OCI-LY1 (cell line): ENCODE measurements around the gene UBTD1.

ENCODE experiments used
- H2AFZ ChIP-seq: fragments of 200-600 bp; sonication (generic), shearing (Covaris generic); 2 replicates; pipeline ENCODE4 v1.6.0; 2014; ENCODE audit warnings: antibody characterized with exemption, mild to moderate bottlenecking, low read length
- H3F3A ChIP-seq: fragments of 200-600 bp; sonication (generic), shearing (Covaris generic); 2 replicates; pipeline ENCODE4 v1.6.0; 2014; ENCODE audit warnings: mild to moderate bottlenecking, antibody characterized with exemption, low read length, moderate library complexity; ENCODE audit not compliant: insufficient read depth
- H3K27ac ChIP-seq: fragments of 200-600 bp; sonication (generic); 2 replicates; pipeline ENCODE4 v1.5.1; 2014; ENCODE audit warnings: low read length, mixed run types, mild to moderate bottlenecking, low read depth; ENCODE audit not compliant: poor library complexity, severe bottlenecking
- H3K27me3 ChIP-seq: fragments of 200-600 bp; sonication (generic); 2 replicates; pipeline ENCODE4 v1.6.0; 2014; ENCODE audit warnings: antibody characterized with exemption, mild to moderate bottlenecking, low read length, moderate library complexity; ENCODE audit not compliant: insufficient read depth
- H3K36me3 ChIP-seq: fragments of 200-600 bp; sonication (generic); 2 replicates; pipeline ENCODE4 v1.6.1; 2014; ENCODE audit warnings: mild to moderate bottlenecking, antibody characterized with exemption, low read length, moderate library complexity, mixed read lengths; ENCODE audit not compliant: insufficient read depth
- H3K4me1 ChIP-seq: fragments of 200-600 bp; sonication (generic); 2 replicates; pipeline ENCODE4 v1.5.1; 2014; ENCODE audit warnings: mild to moderate bottlenecking, low read length, moderate library complexity; ENCODE audit not compliant: insufficient read depth, severe bottlenecking
- H3K4me2 ChIP-seq: fragments of 200-600 bp; sonication (generic), shearing (Covaris generic); 2 replicates; pipeline ENCODE4 v1.6.1; 2014; ENCODE audit warnings: low read length
- H3K4me3 ChIP-seq: fragments of 200-600 bp; sonication (generic); 2 replicates; pipeline ENCODE4 v1.5.1; 2014; ENCODE audit warnings: low read length, low read depth, mild to moderate bottlenecking, mixed read lengths; ENCODE audit not compliant: poor library complexity, severe bottlenecking
- H3K79me2 ChIP-seq: fragments of 200-600 bp; shearing (Covaris generic); 2 replicates; pipeline ENCODE4 v1.6.1; 2016; ENCODE audit warnings: mixed run types, low read length, mixed read lengths; ENCODE audit not compliant: insufficient read depth
- H3K9ac ChIP-seq: fragments of 200-600 bp; sonication (generic), shearing (Covaris generic); 2 replicates; pipeline ENCODE4 v1.6.1; 2014; ENCODE audit warnings: mild to moderate bottlenecking, low read length, mixed read lengths
- H3K9me2 ChIP-seq: fragments of 200-600 bp; sonication (generic), shearing (Covaris generic); 2 replicates; pipeline ENCODE4 v1.6.1; 2014; ENCODE audit warnings: low read depth, mild to moderate bottlenecking, low read length, mixed read lengths
- H3K9me3 ChIP-seq: fragments of 200-600 bp; shearing (Covaris generic); 2 replicates; pipeline ENCODE4 v1.6.1; 2014; ENCODE audit warnings: low read length, mixed read lengths
- H4K20me1 ChIP-seq: fragments of 200-600 bp; sonication (generic), shearing (Covaris generic); 2 replicates; pipeline ENCODE4 v1.6.0; 2016; ENCODE audit warnings: mild to moderate bottlenecking, low read length; ENCODE audit not compliant: insufficient read depth
- EZH2 ChIP-seq: fragments of 200-600 bp; sonication (generic), shearing (Covaris generic); IDR thresholded peaks from 2 replicates; pipeline ENCODE4 v1.8.0; 2017; ENCODE audit warnings: borderline replicate concordance, mixed run types, mild to moderate bottlenecking, antibody characterized with exemption, low read length, moderate library complexity, mixed read lengths
- TF ChIP-seq, protein P1 (sequence below): fragments of 200-600 bp; sonication (generic), shearing (Covaris generic); IDR thresholded peaks from 2 replicates; pipeline ENCODE4 v1.5.1; 2017; ENCODE audit warnings: mild to moderate bottlenecking, antibody characterized with exemption, low read length, moderate library complexity, mixed read lengths

Gene UBTD1

DNA sequence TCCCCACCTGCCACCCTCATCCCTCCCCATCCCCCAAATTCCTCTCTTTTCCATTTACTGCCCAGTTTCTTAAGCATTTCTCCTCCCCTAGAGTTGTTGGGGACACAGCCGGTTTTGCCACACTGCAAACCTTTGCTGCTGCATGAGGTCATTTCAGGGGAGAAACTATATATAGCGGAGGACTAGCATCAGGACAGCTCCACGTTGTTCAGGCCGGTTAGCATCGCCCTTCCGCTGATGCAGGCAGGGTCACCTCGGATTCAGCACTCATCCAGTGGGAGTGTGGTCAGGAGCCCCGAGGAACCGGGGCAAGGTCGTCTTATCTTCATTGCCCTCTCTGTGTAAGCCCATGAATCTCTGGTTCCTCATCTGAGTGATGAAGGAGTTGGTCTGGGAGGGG lies 15.6 kb downstream of the UBTD1 start:
- H3K27ac ChIP-seq = no peak overlapping the region
- H3K27me3 ChIP-seq = no peaks in the 10 kb centered on the region
- no peak overlapping the region for H3K4me2 ChIP-seq

DNA sequence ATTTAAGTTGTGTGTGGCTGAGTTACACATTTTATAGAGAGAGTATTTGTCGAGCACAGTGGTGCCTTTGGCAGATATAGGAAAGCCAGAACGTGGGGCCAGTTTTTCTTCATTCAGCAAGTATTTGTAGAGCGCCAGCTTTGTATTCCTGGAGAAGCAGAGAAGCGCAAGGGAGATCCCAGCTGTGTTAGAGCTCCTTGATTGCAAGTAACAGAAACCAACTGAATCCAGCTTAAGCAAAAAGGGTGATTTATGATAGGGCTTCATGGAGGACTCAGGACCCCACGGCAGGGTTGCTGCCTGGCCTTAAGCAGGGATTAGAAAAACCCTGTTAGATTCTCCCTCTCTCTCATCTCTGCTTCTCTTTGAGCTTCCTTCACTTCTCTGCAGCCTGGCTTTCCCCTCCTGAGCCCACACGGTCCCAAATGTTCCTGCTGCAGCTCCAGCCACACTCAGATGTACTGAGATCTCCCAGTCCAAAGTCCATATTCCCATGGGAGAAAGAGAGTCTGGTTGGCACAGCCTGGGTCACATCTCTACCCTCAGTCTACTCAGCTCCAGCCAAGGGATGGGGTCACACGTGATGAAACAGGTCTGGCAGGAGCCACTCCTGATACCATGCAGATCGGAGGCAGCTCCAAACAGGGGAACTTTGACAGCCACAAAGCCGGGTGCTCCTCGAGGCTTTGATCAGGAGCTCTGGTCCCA lies 16.7 kb downstream of the UBTD1 start:
- Histone ChIP-seq H3K27ac (no peak overlapping the region), H2AFZ (no peak overlapping the region), H4K20me1 (no peaks in the 10 kb centered on the region), H3K4me3 (no peak overlapping the region), H3K9me2 (no peaks in the 10 kb centered on the region), H3K9me3 (no peaks in the 10 kb centered on the region), H3F3A (no peaks in the 10 kb centered on the region), H3K36me3 (no peaks in the 10 kb centered on the region), H3K4me1 (no peaks in the 10 kb centered on the region), H3K4me2 (no peak overlapping the region), H3K27me3 (no peaks in the 10 kb centered on the region), H3K9ac (no peak overlapping the region), H3K79me2 (no peaks in the 10 kb centered on the region)
- no peak for TF ChIP-seq EZH2
- TF ChIP-seq, protein P1, sequence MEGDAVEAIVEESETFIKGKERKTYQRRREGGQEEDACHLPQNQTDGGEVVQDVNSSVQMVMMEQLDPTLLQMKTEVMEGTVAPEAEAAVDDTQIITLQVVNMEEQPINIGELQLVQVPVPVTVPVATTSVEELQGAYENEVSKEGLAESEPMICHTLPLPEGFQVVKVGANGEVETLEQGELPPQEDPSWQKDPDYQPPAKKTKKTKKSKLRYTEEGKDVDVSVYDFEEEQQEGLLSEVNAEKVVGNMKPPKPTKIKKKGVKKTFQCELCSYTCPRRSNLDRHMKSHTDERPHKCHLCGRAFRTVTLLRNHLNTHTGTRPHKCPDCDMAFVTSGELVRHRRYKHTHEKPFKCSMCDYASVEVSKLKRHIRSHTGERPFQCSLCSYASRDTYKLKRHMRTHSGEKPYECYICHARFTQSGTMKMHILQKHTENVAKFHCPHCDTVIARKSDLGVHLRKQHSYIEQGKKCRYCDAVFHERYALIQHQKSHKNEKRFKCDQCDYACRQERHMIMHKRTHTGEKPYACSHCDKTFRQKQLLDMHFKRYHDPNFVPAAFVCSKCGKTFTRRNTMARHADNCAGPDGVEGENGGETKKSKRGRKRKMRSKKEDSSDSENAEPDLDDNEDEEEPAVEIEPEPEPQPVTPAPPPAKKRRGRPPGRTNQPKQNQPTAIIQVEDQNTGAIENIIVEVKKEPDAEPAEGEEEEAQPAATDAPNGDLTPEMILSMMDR = no peak

More for the DNA sequence above, 15.6 kb downstream of the UBTD1 start:
- no peaks in the 10 kb centered on the region for H3K36me3 ChIP-seq
- H3F3A ChIP-seq = no peaks in the 10 kb centered on the region
- H4K20me1 ChIP-seq = no peaks in the 10 kb centered on the region
- H3K9me2 ChIP-seq = no peaks in the 10 kb centered on the region
- H3K79me2 ChIP-seq = no peaks in the 10 kb centered on the region
- no peak overlapping the region for H3K9ac ChIP-seq
- TF ChIP-seq, protein P1 = no peak
- no peak overlapping the region for H2AFZ ChIP-seq
- H3K4me3 ChIP-seq = no peak overlapping the region
- H3K4me1 ChIP-seq = no peaks in the 10 kb centered on the region
- H3K9me3 ChIP-seq = no peaks in the 10 kb centered on the region

DNA sequence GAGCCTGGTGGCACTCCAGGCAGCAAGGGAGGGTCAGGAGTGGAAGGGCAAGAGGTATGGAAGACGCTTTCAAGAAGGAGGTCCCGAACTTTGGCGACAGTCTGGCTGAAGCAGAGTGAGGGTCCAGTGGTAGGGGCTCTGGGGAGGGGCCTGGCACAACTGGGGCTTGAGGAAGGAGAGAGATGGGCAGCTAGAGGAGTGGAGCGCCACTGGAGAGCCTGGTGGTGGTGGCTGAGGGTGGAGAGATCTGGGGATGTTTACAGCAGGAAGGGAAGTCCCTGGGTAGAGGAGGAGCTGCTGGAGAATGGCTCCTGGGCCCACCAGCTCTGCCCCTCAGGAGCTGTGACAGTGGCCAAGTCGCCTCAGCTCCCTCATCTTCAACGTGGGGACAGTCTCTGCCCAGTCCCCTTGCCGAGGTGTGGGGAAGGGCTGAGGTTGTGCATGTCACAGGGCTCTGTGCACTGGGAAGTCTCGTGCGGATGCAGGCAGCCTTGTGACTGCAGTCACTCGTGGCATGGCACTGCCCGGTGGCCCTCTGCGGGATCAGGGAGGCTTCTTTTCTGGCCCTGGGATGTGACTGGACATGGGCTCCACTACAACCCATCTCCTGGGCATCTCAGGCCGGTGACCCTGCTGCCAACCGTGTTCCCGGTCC lies 18.5 kb downstream of the UBTD1 start:
- Histone ChIP-seq H3K79me2 (no peaks in the 10 kb centered on the region), H3K4me2 (no peak overlapping the region), H3K4me3 (no peak overlapping the region), H3K9me2 (no peaks in the 10 kb centered on the region), H3K27me3 (no peaks in the 10 kb centered on the region), H3K36me3 (no peaks in the 10 kb centered on the region), H3K9ac (no peak overlapping the region), H4K20me1 (no peaks in the 10 kb centered on the region), H3F3A (no peaks in the 10 kb centered on the region), H2AFZ (no peak overlapping the region), H3K9me3 (no peaks in the 10 kb centered on the region), H3K4me1 (no peaks in the 10 kb centered on the region), H3K27ac (no peak overlapping the region)
- TF ChIP-seq EZH2 = no peak
- TF ChIP-seq, protein P1 = no peak
